ENCODE measurements around the gene CRB2. TPM values are rescaled to one million over a fixed set of nuclear protein-coding genes. Genes with fewer than 3 reads are reported as not detected.

The CRB2 gene
- total and polyA plus RNA-seq, 2 donors (not counting 3 experiments of a cell fraction or from before 2014, with no cell fraction given), result not detected

GRCh38 chr9:123327697-123328100 is 28.3 kb upstream of the CRB2 start:
- H3K4me2 ChIP-seq (ENCODE audit: insufficient read depth, low read length), result no peak overlapping the region
- ChIA-PET CTCF (no interaction called here), POLR2A (interaction anchor here (0.5 kb wide), 1 partner anchor 93 kb away, joined by 10 read pairs; no protein-coding TSS in a partner anchor)
- H3K79me2 ChIP-seq (ENCODE audit: control insufficient read depth, insufficient read depth, low read length), result no peaks in the 10 kb centered on the region
- dilution Hi-C loops (cut with MboI; ENCODE audit: extremely low pct_ligation_motif_present, low sequenced_read_pairs) (no loop called here), intact Hi-C loops (cut with micrococcal nuclease) (no loop called here)
- H3K27me3 ChIP-seq (ENCODE audit: control insufficient read depth in 2 of 2, insufficient read depth in 2 of 2, low read length in 2 of 2), result no peaks in the 10 kb centered on the region
- DNase-seq (ENCODE audit: low read depth, low spot score) (no peak), FAIRE-seq (no peak)
- no peaks in the 10 kb centered on the region for H3K4me1 ChIP-seq (ENCODE audit: control insufficient read depth, extremely low read depth, insufficient read depth, low read length)
- no peaks in the 10 kb centered on the region for H3K36me3 ChIP-seq (ENCODE audit: control insufficient read depth in 2 of 2, extremely low read depth in 1 of 2, insufficient read depth in 2 of 2, low read length in 2 of 2)
- TF ChIP-seq FOS (IDR thresholded peaks at IDR 0.05; ENCODE audit: borderline replicate concordance, insufficient read depth, low read length), result no peak
- TF ChIP-seq, protein P1, sequence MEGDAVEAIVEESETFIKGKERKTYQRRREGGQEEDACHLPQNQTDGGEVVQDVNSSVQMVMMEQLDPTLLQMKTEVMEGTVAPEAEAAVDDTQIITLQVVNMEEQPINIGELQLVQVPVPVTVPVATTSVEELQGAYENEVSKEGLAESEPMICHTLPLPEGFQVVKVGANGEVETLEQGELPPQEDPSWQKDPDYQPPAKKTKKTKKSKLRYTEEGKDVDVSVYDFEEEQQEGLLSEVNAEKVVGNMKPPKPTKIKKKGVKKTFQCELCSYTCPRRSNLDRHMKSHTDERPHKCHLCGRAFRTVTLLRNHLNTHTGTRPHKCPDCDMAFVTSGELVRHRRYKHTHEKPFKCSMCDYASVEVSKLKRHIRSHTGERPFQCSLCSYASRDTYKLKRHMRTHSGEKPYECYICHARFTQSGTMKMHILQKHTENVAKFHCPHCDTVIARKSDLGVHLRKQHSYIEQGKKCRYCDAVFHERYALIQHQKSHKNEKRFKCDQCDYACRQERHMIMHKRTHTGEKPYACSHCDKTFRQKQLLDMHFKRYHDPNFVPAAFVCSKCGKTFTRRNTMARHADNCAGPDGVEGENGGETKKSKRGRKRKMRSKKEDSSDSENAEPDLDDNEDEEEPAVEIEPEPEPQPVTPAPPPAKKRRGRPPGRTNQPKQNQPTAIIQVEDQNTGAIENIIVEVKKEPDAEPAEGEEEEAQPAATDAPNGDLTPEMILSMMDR (IDR thresholded peaks at IDR 0.05; ENCODE audit: extremely low read depth in 1 of 2, insufficient read depth in 1 of 2, low read depth in 1 of 2, low read length in 2 of 2), result no peak
- TF ChIP-seq POLR2AphosphoS5 (IDR thresholded peaks at IDR 0.05; ENCODE audit: insufficient read depth, low read depth, low read length), result no peak
- TF ChIP-seq MAX (IDR thresholded peaks at IDR 0.05; ENCODE audit: insufficient read depth, insufficient read length), result no peak
- no peak for TF ChIP-seq EZH2 (IDR thresholded peaks at IDR 0.05; ENCODE audit: borderline replicate concordance, low read depth, low read length, severe bottlenecking)
- TF ChIP-seq MYC (IDR thresholded peaks at IDR 0.05; ENCODE audit: low read depth, low read length), result no peak
- TF ChIP-seq JUN (IDR thresholded peaks at IDR 0.05; ENCODE audit: borderline replicate concordance, insufficient read depth, insufficient read length, low read depth), result no peak
- no peak for TF ChIP-seq POLR2A (IDR thresholded peaks at IDR 0.05; ENCODE audit: low read depth, low read length)
- no peak for TF ChIP-seq GATA2 (IDR thresholded peaks at IDR 0.05; ENCODE audit: insufficient read depth, insufficient read length, low read depth, low read length)
- no peaks in the 10 kb centered on the region for H3K9me1 ChIP-seq (replicated peaks; ENCODE audit: control insufficient read depth, extremely low read depth, insufficient read depth, low read length)
- no TSS peak for BruUV-seq (replicated peaks)
- no peak overlapping the region for H3K4me3 ChIP-seq (replicated peaks in 1 of 3; ENCODE audit: insufficient read depth in 1 of 3, low read depth in 1 of 3, low read length in 3 of 3)
- H3K9me3 ChIP-seq (replicated peaks; ENCODE audit: control insufficient read depth, insufficient read depth, low read length), result no peaks in the 10 kb centered on the region
- no peak overlapping the region for H2AFZ ChIP-seq (ENCODE audit: low read depth, low read length)
- no peak overlapping the region for H3K9ac ChIP-seq (replicated peaks; ENCODE audit: extremely low read depth, insufficient read depth, low read length)
- no peak overlapping the region for H3K27ac ChIP-seq (ENCODE audit: insufficient read depth, low read depth, low read length)
- H4K20me1 ChIP-seq (replicated peaks; ENCODE audit: control insufficient read depth, extremely low read depth, insufficient read depth, low read length), result no peaks in the 10 kb centered on the region
